HL-60 (cell line): Measurements from ENCODE around the gene GLIS1.

Source experiments
- DNase-seq, 2 experiments: peaks; one replicate each; pipeline ENCODE4 v3.0.0-alpha.2; 2010 to 2020; ENCODE audit warnings: low read depth in 1 of 2, low spot score in 1 of 2
- H3K27ac ChIP-seq: fragments of 250-450 bp; sonication (Bioruptor Pico); replicated peaks from 2 replicates; pipeline ENCODE4 v1.5.1; 2020; ENCODE audit warnings: mild to moderate bottlenecking, moderate library complexity
- H3K27me3 ChIP-seq: fragments of 250-450 bp; sonication (Bioruptor Pico); 2 replicates; pipeline ENCODE4 v1.5.1; 2021; ENCODE audit warnings: mild to moderate bottlenecking, moderate library complexity; ENCODE audit not compliant: insufficient read depth, poor library complexity, severe bottlenecking
- H3K4me3 ChIP-seq: replicated peaks from 2 replicates; pipeline ENCODE4 v1.5.1; 2011; ENCODE audit warnings: mild to moderate bottlenecking, control low read depth, low read length; ENCODE audit not compliant: insufficient read depth
- CTCF ChIP-seq: IDR thresholded peaks from one replicate; pipeline ENCODE4 v1.5.1; 2011; ENCODE audit warnings: low read length, control low read depth, inconsistent platforms; ENCODE audit not compliant: insufficient read depth
- GABPA ChIP-seq: IDR thresholded peaks from 2 replicates; pipeline ENCODE4 v1.6.1; 2012; ENCODE audit warnings: low read depth
- POLR2AphosphoS5 ChIP-seq: IDR thresholded peaks from 2 replicates; pipeline ENCODE4 v1.6.1; 2012; ENCODE audit warnings: low read depth
- REST ChIP-seq: IDR thresholded peaks from 2 replicates; pipeline ENCODE4 v1.6.1; 2012; ENCODE audit warnings: low read depth; ENCODE audit not compliant: insufficient replicate concordance
- SPI1 ChIP-seq: IDR thresholded peaks from 2 replicates; pipeline ENCODE4 v1.6.1; 2012; ENCODE audit warnings: low read depth, mild to moderate bottlenecking, borderline replicate concordance

The GLIS1 gene

DNA sequence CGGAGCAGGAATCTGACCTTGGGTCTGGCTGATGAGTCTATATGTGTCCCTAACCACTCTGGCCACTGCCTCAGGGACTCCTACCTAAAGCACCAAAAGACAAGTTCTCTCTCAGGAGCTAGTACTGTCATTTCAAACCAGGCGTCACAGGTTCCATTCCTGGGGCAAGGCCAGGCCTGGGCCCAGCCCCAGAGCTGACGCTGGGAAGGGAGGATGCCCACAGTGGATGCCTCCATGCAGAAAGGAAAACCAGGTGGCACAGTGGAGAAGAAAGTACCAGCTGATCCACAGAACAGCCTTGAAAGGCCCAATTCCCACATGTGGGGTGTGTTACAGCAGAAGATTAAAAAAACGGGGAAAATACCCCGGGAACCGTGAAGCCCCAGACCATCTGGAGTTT lies 202.4 kb downstream of the GLIS1 start:
- no peak overlapping the region for H3K27ac ChIP-seq
- H3K4me3 ChIP-seq, result no peak overlapping the region
- TF ChIP-seq CTCF (no peak), POLR2AphosphoS5 (no peak), SPI1 (no peak), GABPA (no peak), REST (no peak)
- no peaks in the 10 kb centered on the region for H3K27me3 ChIP-seq
- DNase-seq, result no peak

DNA sequence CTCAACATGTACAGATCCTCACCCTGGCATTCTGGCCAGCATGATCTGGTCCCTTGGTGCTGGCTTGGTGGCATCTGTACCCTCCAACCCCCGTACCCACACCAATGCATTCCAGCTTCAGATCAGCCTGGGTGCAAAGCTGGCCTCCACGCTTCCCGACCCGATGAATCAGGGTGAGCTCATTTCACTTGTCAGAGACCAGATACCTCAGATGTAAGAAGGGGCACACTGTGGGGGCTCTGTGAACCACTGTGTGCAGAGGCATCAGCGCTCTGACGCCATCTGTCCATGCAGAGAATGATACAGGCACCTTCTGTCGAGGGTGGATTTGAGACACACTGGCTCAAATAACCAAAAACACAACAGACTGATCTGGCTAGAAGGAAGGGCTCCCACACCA lies 203.1 kb downstream of the GLIS1 start:
- no peak for TF ChIP-seq GABPA
- no peak for TF ChIP-seq REST
- TF ChIP-seq POLR2AphosphoS5, result no peak
- no peak for DNase-seq
- Histone ChIP-seq H3K27ac (no peak overlapping the region), H3K27me3 (no peaks in the 10 kb centered on the region), H3K4me3 (no peak overlapping the region)

DNA sequence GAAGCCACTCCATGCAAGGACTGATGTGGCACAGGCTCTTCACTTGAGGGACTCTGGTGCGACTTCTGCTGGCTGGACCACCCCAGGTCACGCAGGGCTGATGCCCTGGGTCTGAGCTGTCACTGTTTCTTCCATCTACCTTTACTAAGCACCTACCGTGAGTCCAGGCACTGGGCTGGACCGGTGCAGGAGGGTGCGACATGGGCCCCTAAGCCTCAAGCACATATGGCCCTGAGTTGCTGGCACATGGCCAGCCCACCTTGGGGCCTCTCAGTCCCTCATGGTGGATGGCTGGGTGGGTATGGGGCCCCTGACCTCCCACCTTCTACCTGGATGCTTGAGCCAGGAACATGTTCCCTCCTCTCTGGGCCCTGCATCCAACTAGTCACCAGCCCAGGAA lies 203.7 kb downstream of the GLIS1 start:
- no peak for DNase-seq
- Histone ChIP-seq H3K4me3 (no peak overlapping the region), H3K27ac (no peak overlapping the region), H3K27me3 (no peaks in the 10 kb centered on the region)
- no peak for TF ChIP-seq SPI1

GRCh38 chr1:53532912-53533311 lies 206.1 kb downstream of the GLIS1 start:
- Histone ChIP-seq H3K27ac (no peak overlapping the region), H3K4me3 (no peak overlapping the region), H3K27me3 (no peaks in the 10 kb centered on the region)
- TF ChIP-seq GABPA, result no peak
- no peak for TF ChIP-seq REST
- no peak for TF ChIP-seq CTCF
- no peak for TF ChIP-seq SPI1
- TF ChIP-seq POLR2AphosphoS5, result no peak
- DNase-seq, result no peak
